Measurements from ENCODE around the gene ZNF708. TPM values are rescaled to one million over a fixed set of nuclear protein-coding genes. Genes with fewer than 3 reads are reported as not detected.
A peak's percentile ranks its signal among the peaks of the same experiment; 100 is the strongest.

ZNF708 gene
- total RNA-seq (2022) (8.8 and 10.0 TPM in 2 replicates), Bru-seq, nascent RNA (percentile 83 among the genes with signal in this experiment), BruChase-seq, experiment 1, labeled RNA remaining after a 2-hour chase (percentile 78 among the genes with signal in this experiment), BruChase-seq, experiment 2, labeled RNA remaining after a 6-hour chase (percentile 73 among the genes with signal in this experiment)
- long read RNA-seq, partial matches to known transcripts, result 1 of 1 reads
- long read RNA-seq, other reads (novel, unspliced or antisense), result 0 of 1 reads

DNA sequence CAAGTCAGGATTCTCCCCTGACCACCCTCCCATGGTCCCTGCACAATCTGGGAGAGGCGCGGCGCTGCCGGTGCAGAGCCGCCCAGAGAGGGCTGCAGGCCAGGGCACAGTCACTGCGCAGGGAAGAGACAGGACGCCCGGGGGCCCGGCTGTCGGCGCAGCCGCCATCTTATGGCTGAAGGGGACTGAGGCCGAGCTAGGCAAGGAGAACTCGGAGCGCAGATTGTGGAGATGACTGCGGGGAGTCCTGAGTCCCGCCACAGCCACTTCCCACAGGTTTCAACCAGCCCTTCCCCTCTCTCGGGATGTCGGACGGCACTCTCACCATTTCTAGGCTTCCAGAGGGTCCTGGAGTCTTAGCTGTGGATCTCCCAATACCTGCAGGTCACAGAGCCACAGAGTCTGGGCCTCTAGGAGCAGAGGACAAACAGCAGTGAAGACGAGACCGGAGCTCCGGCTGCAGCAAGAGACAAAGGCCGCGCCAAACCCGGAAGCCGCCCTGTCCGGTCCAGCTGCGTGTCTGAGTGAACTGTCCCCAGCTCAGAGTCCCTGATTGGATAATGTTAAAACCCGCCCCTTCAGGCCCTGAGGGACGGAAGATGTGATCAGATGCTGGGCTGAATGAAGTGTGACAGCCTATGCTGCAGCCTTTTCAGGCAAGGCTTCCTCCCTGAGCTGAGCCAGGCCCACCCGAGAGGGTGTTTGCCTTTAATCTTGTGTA is at the start of gene ZNF708:
Gene ZNF708 (minus strand): TSS at position 526 of the 721 bp plus-strand sequence. CDS start 198 bp downstream, at position 328.
- Histone ChIP-seq H3K4me3 (ENCODE audit: low read depth, low read length) (peak within 1 kb of the TSS; percentile 72), H3K27me3 (replicated peaks; ENCODE audit: control insufficient read depth, insufficient read depth, low read length) (no peaks in the 10 kb centered on the region), H3K4me1 (no peaks in the 10 kb centered on the region), H3K36me3 (ENCODE audit: control insufficient read depth, insufficient read depth, low read length) (no peaks in the 10 kb centered on the region), H3K9me3 (peaks cover 13% of the 10 kb centered on the region; the same call in 1 of the 2 replicates)
- Mint-ChIP-seq H3K9me3 (ENCODE audit: unreplicated experiment) (no peaks in the 10 kb centered on the region), H3K36me3 (ENCODE audit: insufficient read depth, unreplicated experiment) (peaks cover 27% of the 10 kb centered on the region), H3K27ac (ENCODE audit: unreplicated experiment) (peak within 1 kb of the TSS; percentile 95), H3K4me3 (ENCODE audit: unreplicated experiment) (peak within 1 kb of the TSS; percentile 85), H3K4me1 (ENCODE audit: low read depth, unreplicated experiment) (no peaks in the 10 kb centered on the region), H3K27me3 (ENCODE audit: insufficient read depth, unreplicated experiment) (no peaks in the 10 kb centered on the region)
- DNase-seq, result peak; percentile 89 to 93
- intact Hi-C loops (cut with micrococcal nuclease; ENCODE audit: unreplicated experiment), result loop anchor here (1.0 kb wide), 2 partner anchors 29 to 68 kb away; partner anchors contain the start of genes ZNF493 and ZNF738
- TF ChIP-seq, protein P1, sequence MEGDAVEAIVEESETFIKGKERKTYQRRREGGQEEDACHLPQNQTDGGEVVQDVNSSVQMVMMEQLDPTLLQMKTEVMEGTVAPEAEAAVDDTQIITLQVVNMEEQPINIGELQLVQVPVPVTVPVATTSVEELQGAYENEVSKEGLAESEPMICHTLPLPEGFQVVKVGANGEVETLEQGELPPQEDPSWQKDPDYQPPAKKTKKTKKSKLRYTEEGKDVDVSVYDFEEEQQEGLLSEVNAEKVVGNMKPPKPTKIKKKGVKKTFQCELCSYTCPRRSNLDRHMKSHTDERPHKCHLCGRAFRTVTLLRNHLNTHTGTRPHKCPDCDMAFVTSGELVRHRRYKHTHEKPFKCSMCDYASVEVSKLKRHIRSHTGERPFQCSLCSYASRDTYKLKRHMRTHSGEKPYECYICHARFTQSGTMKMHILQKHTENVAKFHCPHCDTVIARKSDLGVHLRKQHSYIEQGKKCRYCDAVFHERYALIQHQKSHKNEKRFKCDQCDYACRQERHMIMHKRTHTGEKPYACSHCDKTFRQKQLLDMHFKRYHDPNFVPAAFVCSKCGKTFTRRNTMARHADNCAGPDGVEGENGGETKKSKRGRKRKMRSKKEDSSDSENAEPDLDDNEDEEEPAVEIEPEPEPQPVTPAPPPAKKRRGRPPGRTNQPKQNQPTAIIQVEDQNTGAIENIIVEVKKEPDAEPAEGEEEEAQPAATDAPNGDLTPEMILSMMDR (IDR thresholded peaks at IDR 0.05; ENCODE audit: insufficient read depth in 1 of 2, low read depth in 1 of 2, low read length in 1 of 2, severe bottlenecking in 1 of 2, unreplicated experiment in 1 of 2), result no peak
- ChIA-PET POLR2A (interaction anchor here (0.5 to 1.4 kb wide), 9 partner anchors 14 to 1899 kb away, joined by 3 to 13 read pairs (median 4); partner anchors contain the start of genes ZNF431, ZNF493, ZNF66 and ZNF714), CTCF (interaction anchor here (0.8 kb wide), 1 partner anchor 9 kb away, joined by 3 read pairs; no protein-coding TSS in a partner anchor)
- BruUV-seq (replicated peaks), result no TSS peak

DNA sequence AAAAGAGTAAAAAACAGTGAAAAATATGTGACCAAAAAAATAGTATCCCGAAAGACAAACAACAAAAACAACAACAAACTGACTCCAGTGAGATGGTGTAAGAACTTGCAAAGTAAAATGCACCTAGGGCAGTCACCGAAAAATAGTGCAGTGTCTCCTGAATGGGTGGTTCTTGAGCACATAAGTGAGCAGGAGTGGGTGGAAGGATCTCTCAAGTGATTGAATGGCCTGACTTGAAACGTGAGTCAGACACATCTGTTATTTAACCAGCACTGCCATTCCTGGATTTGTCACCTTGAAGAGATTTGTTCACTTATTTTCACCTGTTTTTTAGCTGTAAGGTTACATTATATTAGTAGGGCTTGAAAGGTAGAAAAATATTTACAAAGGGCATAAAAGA is 33.1 kb upstream of the ZNF708 start:
- Mint-ChIP-seq H3K4me3 (ENCODE audit: unreplicated experiment) (no peak overlapping the region), H3K27me3 (ENCODE audit: insufficient read depth, unreplicated experiment) (no peaks in the 10 kb centered on the region), H3K36me3 (ENCODE audit: insufficient read depth, unreplicated experiment) (peaks cover 77% of the 10 kb centered on the region), H3K4me1 (ENCODE audit: low read depth, unreplicated experiment) (no peaks in the 10 kb centered on the region), H3K9me3 (ENCODE audit: unreplicated experiment) (no peaks in the 10 kb centered on the region), H3K27ac (ENCODE audit: unreplicated experiment) (no peak overlapping the region)
- TF ChIP-seq, protein P1 (IDR thresholded peaks at IDR 0.05; ENCODE audit: insufficient read depth in 1 of 2, low read depth in 1 of 2, low read length in 1 of 2, severe bottlenecking in 1 of 2, unreplicated experiment in 1 of 2), result no peak
- ChIA-PET CTCF (no interaction called here), POLR2A (no interaction called here)
- intact Hi-C loops (cut with micrococcal nuclease; ENCODE audit: unreplicated experiment), result no loop called here
- peaks cover 4% of the 10 kb centered on the region; the same call in 1 of the 2 replicates for H3K9me3 ChIP-seq
- H3K4me3 ChIP-seq (ENCODE audit: low read depth, low read length), result no peak overlapping the region
- BruUV-seq (replicated peaks), result no TSS peak
- H3K27me3 ChIP-seq (replicated peaks; ENCODE audit: control insufficient read depth, insufficient read depth, low read length), result no peaks in the 10 kb centered on the region
- DNase-seq, result no peak
- H3K36me3 ChIP-seq (ENCODE audit: control insufficient read depth, insufficient read depth, low read length), result peaks cover 2% of the 10 kb centered on the region; the same call in 1 of the 2 replicates
- no peaks in the 10 kb centered on the region for H3K4me1 ChIP-seq

DNA sequence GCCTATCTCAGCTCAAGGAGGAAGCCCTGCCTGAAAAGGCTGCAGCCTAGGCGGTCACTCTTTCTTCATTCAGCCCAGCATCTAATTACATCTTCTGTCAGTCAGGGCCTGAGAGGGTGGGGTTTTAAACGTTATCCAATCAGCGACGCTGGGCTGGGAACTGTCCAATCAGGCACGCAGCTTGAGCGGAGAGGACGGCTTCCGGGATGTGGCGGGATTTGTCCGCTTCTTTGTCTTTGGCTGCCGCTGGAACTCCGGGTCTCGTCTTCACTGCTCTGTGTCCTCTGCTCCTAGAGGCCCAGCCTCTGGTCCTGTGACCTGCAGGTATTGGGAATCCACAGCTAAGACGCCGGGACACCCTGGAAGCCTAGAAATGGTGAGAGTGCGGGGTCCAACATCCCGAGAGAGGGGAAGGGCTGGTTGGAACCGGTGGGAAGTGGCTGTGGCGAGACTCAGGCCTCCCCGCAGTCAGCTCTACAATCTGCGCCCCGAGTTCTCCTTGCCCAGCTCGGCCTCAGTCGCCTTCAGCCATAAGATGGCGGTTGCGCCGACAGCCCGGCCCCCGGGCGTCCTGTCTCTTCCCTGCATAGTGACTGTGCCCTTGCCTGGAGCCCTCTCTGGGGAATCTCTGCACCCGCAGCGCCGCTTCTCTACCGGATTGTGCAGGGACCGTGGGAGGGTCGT is 29.7 kb upstream of the ZNF708 start, which contains the start of gene ZNF738:
Gene ZNF738 (plus strand): TSS at position 233 of the 684 bp plus-strand sequence. CDS start 141 bp downstream, at position 374.
- peak within 1 kb of the TSS; percentile 58 for H3K4me3 ChIP-seq (ENCODE audit: low read depth, low read length)
- Mint-ChIP-seq H3K27ac (ENCODE audit: unreplicated experiment) (peak within 1 kb of the TSS; percentile 100), H3K9me3 (ENCODE audit: unreplicated experiment) (peaks cover 3% of the 10 kb centered on the region), H3K27me3 (ENCODE audit: insufficient read depth, unreplicated experiment) (no peaks in the 10 kb centered on the region), H3K4me1 (ENCODE audit: low read depth, unreplicated experiment) (no peaks in the 10 kb centered on the region), H3K4me3 (ENCODE audit: unreplicated experiment) (peak within 1 kb of the TSS; percentile 99), H3K36me3 (ENCODE audit: insufficient read depth, unreplicated experiment) (peaks cover 45% of the 10 kb centered on the region)
- intact Hi-C loops (cut with micrococcal nuclease; ENCODE audit: unreplicated experiment), result loop anchor here (1.0 to 2.0 kb wide), 2 partner anchors 30 to 38 kb away; partner anchors contain the start of genes ZNF493 and ZNF708
- BruUV-seq (replicated peaks), result TSS peak; percentile 34
- TF ChIP-seq, protein P1 (IDR thresholded peaks at IDR 0.05; ENCODE audit: insufficient read depth in 1 of 2, low read depth in 1 of 2, low read length in 1 of 2, severe bottlenecking in 1 of 2, unreplicated experiment in 1 of 2), result no peak
- ChIA-PET POLR2A (interaction anchor here (0.8 kb wide), 1 partner anchor 30 kb away, joined by 7 read pairs; the partner anchor contains the start of gene ZNF708), CTCF (no interaction called here)
- peak; percentile 89 to 95 for DNase-seq
- H3K9me3 ChIP-seq, result peaks cover 4% of the 10 kb centered on the region; the same call in 1 of the 2 replicates
- no peaks in the 10 kb centered on the region for H3K27me3 ChIP-seq (replicated peaks; ENCODE audit: control insufficient read depth, insufficient read depth, low read length)
- H3K4me1 ChIP-seq, result no peaks in the 10 kb centered on the region
- H3K36me3 ChIP-seq (ENCODE audit: control insufficient read depth, insufficient read depth, low read length), result peaks cover 2% of the 10 kb centered on the region; the same call in 1 of the 2 replicates
